ENCODE results near the gene ADAMTS7.

GRCh38 chr15:78789615-78790014 lies 21.6 kb downstream of the ADAMTS7 start:
- TF ChIP-seq CTCF (IDR thresholded peaks at IDR 0.05) (no peak), EZH2 (IDR thresholded peaks at IDR 0.05; ENCODE audit: borderline replicate concordance, insufficient read depth, low read depth, low read length, poor library complexity, severe bottlenecking) (no peak)

All from B cell (primary cell).